GM19438 (cell line): Measurements from ENCODE around the gene CPHXL.

Source experiments
- ATAC-seq: cut with Tn5 transposase; IDR thresholded peaks from one replicate; pipeline ENCODE4 v1.9.1; 2021; ENCODE audit warnings: low read depth; ENCODE audit not compliant: unreplicated experiment

Gene CPHXL

DNA sequence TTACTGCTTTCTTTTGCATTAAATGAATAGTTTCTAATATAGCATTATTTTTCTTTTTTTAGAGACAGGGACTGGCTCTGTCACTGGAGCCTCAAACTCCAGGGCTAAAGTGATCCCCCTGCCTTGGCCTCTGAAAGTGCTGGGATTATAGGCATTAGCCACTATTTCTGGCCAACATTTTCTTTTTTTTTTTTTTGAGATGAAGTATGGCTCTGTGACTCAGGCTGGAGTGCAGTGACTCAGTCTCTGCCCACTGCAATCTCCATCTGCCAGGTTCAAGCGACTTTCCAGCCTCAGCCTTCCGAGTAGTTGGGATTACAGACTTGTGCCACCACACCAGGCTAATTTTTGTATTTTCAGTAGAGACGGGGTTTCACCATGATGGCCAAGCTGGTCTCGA lies 23.0 kb downstream of the CPHXL start:
- ATAC-seq = no peak

DNA sequence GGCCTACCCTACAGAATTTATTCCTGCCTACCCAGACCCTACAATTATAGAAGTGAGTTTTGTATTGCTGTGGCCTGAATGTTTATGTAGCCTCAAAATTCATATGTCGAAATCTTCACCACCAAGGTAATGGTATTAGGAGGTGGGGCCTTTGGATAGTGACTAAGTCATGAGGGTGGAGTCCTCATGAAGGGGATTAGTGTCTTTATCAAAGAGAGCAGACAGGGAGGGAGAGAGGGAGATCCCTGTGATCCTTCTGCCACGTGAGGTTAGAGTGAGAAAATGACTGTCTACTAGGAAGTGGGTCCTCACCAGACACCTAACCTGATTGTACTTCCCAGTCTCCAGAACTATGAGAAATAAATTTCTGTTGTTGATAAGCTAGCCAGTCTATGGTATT lies 24.0 kb downstream of the CPHXL start:
- ATAC-seq = no peak

DNA sequence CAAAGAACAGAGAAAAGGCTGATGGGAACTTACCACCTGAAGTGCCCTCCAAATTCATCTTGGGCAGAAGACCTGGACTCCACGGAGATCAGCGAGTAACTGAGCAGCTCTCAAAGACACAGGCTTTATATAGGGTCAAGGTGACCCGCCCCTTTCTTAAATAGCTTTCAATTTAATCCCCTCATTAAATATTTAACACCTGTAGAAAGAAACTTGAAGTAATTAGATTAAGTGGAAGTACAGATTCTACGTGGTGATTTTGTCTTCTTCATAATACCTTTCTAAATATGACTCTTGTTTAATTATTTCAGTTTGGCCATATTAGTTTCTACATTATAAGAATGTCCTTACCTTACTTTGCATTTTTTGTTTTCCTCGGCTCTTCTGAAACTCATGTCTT lies 24.9 kb downstream of the CPHXL start, which contains the start of gene DUXB:
TSS of gene DUXB (minus strand) at position 101 of the 400 bp plus-strand sequence. CDS start at position 58, 43 bp downstream.
- no peak for ATAC-seq

DNA sequence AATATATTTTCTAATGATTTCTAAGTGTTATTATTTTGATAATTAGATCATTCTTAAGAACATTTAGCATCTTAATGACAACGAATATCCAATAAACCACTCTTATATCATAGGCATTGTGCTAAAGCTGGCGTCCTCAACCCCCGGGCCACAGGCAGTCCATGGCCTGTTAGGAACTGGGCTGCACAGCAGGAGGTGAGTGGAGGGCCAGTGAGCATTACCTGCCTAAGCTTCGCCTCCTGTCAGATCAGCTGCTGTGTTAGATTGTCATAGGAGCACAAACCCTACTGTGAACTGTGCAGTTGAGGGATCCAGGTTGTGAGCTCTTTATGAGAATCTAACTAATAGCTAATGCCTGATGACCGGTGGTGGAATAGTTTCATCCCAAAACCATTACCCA lies 28.7 kb downstream of the CPHXL start:
- ATAC-seq = no peak

DNA sequence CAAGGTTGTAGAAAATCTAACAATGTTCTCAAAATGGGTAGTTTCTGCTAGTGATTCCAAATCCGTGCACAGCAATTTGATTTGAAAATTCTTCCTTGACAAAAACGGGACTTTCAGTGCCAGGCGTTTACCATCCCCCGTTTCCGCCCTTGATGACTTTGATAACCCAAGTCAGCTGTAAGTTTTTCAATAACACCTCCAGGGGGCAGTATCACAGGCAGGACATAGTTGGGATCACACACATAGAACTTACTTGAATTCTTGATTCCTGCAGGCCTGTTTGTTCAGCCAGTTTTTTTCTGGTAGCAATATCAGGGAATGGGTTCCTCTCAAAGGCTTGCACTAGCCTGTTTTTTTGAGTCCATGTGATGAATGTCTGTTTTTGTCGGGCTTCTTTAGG lies 30.6 kb downstream of the CPHXL start:
- no peak for ATAC-seq

DNA sequence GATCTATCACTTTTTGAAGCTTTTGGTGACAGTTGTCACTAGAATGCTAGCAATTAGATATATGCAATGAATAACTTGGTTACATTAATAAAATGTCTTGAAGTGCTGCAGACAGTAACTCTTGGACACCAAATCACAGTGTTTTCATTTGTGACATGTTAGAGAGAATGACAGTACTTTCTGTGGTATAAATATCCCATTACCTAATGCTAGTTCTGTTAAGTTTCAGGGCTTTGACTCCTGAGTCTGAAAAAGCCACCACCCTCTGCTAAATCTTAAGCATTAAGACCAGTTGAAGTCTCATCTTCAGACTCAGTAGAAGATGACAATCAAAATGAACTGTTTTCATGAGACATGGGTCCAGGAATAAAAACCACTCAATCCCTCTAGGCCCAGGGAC lies 38.9 kb downstream of the CPHXL start:
- ATAC-seq = no peak

DNA sequence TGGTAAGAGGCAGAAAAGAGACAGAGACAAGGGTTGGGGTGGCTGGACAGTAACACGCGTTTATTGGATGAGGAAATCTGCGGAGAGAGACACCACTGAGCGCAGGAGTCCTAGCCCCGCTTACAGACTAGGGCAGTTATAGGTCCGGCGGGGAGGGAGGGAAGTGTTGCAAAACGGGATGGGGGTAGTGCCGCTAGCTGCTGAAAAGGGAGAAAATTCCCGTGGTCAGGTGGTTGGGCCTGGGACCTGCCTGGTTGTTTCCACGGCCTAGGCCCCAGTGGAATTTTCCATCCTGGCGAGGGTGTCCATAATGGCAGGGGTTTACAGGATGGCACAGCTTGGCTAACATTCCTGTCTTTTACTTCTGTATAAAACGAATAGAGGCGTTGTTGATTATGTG lies 44.0 kb downstream of the CPHXL start:
- ATAC-seq = no peak

DNA sequence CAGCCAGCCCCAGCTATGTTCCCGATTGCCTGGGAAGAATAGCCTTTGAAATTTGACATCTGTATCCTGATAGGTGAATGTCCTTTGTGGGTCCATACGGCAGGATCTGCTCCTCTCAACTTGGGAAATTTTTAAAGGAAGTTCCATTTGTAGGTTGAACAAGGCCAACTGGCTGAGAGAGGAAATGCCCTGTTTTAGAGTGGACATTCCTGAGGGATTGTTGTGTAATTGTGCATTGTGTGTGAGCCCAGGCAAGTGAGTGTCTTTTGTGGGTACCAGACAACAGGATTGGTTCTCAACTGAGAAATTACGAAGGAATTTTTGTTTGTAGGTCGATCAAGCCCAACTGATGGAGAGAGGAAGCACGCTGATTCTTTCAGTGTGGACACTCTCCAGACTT lies 46.9 kb downstream of the CPHXL start:
- no peak for ATAC-seq

DNA sequence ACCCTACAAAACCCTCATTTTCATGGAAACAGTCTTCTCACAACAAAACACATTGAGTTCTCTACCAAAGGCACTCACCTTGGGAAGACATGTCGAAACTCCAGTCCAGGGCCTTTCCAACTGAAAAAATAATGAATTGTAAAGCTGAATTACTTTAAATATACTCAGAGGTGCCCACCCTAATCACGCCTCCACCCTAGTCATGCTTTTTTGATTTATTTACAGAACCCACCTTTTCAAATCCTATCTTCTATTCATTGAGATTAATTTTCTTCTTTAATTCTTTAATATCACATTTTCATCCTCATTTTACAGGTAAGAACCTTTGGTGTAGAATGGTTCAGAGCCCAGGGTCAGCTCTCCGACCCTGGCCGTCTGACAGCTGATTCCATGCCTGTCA lies 49.4 kb downstream of the CPHXL start, which contains the start of gene CPHXL2:
TSS of gene CPHXL2 (minus strand) at position 101 of the 400 bp plus-strand sequence. CDS start at position 91, 10 bp downstream.
- ATAC-seq = no peak

DNA sequence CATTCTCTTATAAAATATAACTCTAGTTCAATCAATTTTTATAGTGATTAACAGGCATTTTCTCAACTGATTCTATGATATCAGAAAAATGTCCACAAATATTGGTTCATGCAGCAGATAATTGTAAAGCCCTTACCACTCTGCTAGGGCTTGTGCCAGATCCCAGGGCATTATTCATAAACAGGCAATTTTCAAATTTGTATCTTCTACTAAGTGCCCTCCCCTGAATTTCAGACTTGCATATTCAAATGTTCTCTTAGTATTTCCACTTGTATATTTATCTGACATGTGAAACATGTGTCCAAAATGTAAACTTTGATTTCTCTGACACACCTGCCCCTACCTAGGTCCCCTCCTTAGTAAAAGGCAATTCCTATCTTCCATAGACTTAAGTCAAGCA lies 58.8 kb downstream of the CPHXL start:
- ATAC-seq = no peak
